ENCODE data around the gene MEX3A.
"Not testable (repeated sequence)": the region's sequence is repeated elsewhere in the genome, so short reads cannot be mapped to it uniquely, and the experiment has no call there.

Gene MEX3A

DNA sequence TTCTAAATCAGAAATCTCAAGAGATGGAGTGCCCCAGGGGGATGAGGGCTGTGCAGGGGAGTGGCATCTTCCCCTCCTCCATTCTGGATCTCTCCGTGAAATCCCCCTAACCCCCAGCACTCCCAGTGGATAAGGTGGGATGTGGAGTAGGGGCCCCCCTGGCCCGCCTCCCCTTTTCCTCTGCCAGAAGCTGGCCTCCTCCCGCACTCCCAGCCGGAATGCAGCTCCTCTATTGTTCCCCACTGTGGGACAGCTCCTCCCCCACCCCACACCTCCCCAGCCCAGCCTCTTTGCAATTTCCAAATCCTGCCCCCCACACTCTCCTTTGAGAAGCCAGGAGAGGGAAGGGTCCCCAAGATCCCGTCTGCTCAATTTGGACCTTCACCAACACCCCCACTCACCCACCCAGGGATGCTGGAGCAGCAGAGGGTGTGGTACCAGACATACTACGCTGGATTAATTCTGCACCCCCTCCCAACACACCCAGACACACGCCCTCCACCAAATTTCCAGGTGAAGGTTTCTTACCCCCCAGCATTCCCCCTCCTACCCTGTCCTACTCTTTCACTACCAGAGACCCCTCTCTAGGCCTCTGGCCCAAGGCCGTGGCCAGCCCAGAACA, 1.9 kb downstream of the MEX3A start:
- no peak for DNase-seq (ENCODE audit: low read depth in 2 of 2, low spot score in 1 of 2)

DNA sequence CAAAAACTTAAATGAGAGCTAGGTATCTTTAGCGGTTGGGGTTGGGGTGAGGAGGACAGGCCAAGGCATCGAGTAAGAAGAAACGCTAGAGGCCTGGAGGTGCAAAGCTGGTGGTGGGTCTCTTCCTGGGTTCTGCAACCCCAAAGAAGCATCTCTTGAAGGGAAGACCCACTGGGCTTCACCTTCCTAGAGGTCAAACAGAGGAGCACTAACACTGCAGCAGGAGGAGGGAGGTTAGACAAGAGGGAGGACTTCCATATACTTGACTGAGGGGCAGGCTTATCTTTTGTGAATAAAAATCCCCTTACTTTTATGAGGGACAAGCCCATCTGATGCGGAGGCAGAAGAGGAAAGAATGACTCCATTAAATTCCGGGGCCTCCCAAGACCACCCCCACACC, 2.5 kb downstream of the MEX3A start:
- no peak for DNase-seq (ENCODE audit: low read depth in 2 of 2, low spot score in 1 of 2)

DNA sequence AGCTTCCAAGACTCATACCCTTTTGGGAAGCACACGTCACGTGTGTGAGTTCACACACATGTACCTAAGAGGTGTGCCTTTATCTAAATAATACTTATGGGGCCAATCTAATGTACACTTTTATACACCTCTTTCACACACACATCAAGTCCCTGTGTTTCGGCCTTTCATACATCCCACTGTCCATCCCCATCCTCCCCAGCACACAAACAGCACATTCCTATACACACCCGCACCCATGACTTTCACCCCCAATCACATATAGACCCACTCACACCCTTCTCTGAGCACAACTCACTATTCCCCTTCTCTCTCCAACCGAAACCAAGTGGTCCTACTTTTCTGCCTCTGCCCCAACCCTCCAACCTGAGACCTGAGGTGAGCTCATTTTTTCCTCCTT, 3.5 kb downstream of the MEX3A start:
- DNase-seq (ENCODE audit: low read depth in 2 of 2, low spot score in 1 of 2): no peak

DNA sequence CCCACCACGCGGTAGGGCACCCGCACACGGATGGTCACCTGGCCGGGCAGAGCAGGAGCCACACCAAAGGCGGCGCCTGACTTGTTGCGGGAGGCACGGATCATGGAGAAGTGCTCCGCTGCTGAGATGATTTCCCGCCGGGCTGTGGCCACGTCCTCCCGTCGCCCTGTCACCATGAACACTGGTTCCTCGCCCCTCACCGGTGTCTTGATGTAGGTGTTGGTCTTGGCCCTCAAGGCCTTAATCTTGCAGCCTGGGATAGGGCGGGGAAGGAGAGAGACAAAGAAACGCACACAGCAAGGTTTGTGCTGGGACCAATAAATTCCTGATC, 4.9 kb downstream of the MEX3A start:
- no peak for DNase-seq (ENCODE audit: low read depth in 2 of 2, low spot score in 1 of 2)

DNA sequence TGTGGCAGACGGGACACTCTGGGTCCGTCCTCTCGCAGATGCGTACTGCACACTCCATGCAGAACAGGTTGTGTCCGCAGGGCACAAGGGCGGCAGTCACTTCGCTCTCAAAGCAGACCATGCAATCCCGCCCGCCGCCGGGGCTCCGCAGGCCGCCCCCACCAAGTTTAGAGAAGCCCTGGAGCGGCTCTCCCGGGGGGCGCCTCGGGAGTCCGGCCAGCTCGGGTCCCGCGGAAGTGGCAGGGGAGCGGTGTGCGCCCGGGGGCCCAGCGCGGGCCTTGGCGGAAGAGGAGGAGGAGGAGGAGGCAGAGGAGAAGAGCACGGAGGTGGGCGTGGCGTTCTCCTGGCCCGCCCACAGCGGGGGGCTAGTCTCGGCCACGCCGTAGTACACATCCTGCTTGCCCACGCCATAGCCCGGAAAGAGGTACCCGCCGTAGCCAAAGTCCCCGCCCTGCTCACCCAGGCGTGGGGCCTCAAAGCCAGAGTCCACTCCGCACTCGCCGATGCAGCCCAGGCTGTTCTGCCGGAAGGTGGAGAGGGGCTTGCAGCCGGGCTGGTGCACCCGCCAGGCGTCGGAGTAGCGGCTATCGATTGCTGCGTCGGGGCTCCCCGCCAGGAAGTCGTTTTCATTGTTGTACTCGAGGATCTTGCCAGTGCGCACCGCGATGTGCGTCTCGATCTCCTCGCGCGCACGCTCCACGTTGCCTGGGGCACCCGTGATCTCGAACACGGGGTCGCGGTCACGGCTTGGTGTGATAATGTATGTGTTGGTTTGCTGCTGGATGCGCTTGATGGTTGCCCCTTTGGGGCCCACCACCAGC, 5.4 kb downstream of the MEX3A start:
- no peak for DNase-seq (ENCODE audit: low read depth in 2 of 2, low spot score in 1 of 2)

DNA sequence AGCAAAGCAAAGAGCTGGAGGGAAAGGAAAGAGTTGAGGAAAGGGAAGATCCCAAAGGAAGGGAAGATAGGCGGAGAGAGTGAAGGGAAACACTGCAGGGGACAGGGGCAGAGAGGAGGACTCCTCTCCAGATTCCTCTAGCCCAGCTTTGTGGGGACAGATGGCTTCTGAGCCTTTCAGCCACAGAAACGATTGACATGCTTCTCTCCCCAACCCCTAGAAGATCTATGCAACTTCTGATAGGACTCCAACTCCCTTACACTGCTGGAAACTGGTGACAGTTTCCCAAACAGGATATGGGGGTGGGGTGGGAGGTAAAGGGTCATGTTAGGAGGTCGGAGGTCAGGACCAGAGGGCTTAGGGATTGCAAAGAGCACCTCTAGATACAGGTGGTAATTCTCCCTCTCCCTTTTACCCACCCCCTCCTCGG, 6.5 kb downstream of the MEX3A start:
- DNase-seq (ENCODE audit: low read depth in 2 of 2, low spot score in 1 of 2): no peak

DNA sequence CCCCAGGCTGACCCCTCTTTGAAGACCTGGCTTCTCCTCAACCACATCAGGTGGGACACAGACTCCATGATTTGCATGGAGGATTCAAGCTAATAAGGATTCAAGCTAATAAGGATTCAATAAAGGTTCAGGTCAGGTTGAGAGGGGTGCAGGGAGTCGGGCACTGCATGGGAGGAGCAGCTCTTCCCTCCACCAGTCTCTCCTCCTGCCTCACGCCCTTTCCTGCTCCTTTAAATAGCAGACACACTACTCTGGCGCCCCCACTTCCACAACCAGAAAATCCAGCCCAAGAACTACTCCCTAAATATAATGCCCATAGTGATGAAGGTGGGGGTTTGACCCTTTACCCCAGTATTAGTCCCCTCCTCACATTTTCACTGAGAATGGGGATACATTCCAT, 7.1 kb downstream of the MEX3A start:
- DNase-seq (ENCODE audit: low read depth in 2 of 2, low spot score in 1 of 2): no peak

DNA sequence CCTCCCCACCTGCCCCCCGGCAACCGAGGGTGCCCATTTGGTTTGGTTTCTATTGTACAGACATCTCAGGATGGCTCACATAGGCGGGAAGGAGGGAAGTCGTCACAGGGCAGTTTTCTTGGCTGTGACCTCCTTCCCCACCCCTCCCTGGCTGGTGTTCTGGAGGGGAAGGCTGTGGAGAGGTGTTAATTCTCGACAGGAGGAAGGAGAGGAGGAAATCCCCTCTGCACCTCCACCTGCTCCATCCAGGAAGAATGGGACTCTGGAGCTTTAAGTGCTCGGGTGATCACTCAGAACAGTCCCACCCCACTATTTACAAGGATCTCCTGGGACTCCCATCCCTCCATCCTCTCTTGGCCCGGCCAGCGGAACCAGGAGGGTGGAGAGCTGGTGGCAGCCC, 7.6 kb downstream of the MEX3A start:
- no peak for DNase-seq (ENCODE audit: low read depth in 2 of 2, low spot score in 1 of 2)

DNA sequence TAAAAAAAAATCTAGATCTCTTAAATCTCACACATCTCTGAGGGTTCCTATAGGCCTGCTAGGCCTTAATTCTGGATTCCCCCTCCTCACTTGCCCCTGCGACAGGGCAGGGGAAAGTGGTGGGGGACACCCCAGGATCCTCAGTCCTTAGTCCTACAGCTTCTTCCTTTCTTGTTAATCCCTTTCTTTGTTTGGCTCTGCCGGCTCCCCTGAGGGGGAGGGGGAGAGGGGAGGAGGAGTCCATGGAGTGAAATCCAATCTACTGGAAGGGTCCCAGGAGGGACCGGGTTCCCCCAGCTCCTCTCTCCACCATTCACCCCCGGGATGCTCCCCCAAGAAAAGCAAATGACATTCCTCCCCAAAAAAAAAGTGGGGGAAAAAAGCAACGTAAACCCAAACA, 8.5 kb downstream of the MEX3A start:
- DNase-seq (ENCODE audit: low read depth in 2 of 2, low spot score in 1 of 2): no peak

DNA sequence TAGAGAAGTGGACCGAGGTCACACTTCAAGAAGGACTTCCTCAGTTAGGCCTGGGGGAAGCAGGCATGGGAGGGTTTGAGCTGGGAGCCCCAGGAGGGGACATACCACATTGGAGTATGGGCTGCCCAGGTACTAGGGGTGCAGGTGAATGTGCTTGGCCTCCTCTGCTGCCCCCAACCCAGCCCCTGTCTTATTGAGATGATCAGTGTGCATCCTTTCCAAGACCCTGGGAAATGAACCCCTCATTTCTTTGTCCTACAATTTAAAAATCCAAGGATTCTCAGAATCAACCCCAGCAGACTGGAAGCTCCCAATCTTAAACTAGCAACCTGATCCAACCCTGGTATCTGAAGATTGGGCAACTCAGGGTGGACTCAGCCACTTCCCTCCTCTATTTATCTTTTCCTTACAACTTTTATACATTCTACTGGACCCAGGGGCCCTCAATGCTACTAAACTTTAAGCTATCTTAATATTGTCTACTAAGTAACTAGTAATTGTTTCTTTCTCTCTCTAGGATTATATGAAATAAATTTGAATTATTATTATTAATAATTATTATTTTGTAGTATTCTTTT, 9.1 kb downstream of the MEX3A start:
- no peak for DNase-seq (ENCODE audit: low read depth in 2 of 2, low spot score in 1 of 2)

DNA sequence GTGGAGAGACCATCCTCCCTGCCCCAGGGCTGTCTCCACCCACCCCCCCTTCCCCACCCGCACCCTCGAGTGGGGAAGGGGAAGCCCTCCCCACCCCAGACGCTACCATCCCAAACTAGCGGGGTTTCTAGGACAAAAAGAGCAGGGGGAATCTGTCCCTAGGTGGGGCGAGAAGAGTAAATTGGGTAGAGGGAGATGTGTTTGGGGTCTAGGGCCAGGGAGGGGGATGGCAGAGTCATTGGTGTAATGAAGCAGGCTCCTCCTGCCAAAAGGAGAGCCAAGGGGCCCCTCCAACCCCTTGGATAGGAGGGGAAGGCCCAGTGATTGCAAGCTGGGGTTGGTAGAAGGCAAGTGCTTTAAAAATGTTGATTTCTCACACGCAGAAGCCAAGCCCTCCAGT, 10.0 kb downstream of the MEX3A start:
- no peak for DNase-seq (ENCODE audit: low read depth in 2 of 2, low spot score in 1 of 2)

DNA sequence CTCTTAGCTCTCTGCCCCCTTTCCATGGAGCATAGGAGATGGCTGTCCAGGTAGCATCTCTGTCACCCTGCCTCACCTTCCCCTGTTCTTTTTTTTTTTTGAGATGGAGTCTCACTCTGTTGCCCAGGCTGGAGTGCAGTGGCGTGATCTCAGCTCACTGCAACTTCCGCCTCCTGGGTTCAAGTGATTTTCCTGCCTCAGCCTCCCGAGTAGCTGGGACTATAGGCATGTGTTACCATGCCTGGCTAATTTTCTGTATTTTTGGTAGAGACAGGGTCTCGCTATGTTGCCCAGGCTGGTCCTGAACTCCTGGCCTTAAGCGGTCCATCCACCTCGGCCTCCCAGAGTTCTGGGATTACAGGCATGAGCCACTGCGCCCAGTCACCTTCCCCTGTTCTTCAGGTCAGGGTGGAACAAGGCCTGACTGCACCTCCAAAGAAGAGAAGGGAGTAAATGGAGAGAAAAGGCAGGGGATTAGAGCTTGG, 10.9 kb downstream of the MEX3A start:
- DNase-seq (ENCODE audit: low read depth in 2 of 2, low spot score in 1 of 2): not testable (repeated sequence)

DNA sequence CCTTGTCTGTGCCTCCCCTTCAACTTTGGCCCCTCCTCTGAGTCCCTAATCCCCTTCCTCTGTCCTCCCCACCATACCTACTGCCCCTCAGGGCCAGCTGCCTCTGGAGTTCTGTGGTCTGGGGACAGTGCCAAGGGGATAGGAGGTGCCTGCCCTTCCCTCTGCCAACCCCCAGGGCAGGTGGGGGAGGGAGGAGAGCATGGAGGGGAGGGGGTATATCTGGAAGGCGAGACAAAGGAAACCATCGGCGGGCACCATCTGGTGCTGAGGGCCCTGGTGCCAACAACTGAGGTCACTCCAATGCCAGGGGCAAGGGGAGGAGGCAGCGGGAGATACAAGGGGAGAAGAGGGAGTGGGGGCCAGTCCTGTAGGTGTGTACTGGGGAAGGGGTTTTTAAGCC, 11.7 kb downstream of the MEX3A start:
- no peak for DNase-seq (ENCODE audit: low read depth in 2 of 2, low spot score in 1 of 2)

DNA sequence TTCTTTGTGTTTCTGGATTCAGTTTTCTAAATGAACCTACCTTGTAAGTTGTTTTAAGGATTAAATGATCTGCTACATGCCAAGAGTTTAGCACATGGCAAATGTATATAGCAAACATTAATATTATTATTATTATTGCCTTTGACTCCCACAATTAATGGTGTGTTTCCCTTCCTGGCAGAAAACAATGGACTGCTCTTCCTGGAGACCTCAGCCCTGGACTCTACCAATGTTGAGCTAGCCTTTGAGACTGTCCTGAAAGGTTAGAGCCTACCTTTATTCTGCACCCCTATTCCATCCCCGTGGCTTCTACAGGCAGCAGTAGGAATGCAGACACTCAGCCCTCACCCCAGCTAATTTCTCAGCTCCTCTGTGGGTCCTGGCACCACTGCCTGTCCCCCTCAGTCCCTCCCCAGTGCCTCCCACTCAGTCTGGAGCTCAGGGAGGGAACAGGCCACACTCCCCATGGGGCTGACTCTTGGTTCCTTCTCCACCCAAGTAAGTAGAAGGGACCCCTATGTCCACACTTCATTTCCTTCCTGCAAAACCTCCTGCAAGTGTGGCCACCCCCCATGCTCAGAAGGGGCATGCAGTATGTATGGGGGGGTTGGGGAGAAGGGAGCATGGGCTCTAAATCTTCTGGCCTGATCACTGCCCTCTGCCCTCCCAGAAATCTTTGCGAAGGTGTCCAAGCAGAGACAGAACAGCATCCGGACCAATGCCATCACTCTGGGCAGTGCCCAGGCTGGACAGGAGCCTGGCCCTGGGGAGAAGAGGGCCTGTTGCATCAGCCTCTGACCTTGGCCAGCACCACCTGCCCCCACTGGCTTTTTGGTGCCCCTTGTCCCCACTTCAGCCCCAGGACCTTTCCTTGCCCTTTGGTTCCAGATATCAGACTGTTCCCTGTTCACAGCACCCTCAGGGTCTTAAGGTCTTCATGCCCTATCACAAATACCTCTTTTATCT, 12.5 kb downstream of the MEX3A start:
- no peak for DNase-seq (ENCODE audit: low read depth in 2 of 2, low spot score in 1 of 2)

DNA sequence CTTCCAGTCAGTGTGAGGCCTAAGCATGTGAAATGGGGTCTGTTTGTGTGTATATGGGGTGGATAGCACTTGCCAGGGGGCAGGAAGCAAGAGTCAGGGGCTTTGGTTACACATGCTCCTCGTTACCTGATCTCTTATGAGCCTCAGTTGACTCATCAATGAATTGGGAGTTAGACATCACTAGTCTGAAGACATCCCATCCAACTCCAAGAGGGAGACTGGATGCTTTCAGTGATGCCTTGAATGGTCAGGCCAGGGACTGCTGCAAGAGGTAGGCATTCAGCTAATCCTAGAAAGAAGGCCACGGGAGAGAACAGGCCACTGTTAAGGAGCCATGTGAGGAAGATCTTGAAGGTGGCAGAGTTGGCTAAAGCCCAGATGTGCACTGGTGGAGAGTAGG, 15.0 kb downstream of the MEX3A start:
- no peak for DNase-seq (ENCODE audit: low read depth in 2 of 2, low spot score in 1 of 2)

DNA sequence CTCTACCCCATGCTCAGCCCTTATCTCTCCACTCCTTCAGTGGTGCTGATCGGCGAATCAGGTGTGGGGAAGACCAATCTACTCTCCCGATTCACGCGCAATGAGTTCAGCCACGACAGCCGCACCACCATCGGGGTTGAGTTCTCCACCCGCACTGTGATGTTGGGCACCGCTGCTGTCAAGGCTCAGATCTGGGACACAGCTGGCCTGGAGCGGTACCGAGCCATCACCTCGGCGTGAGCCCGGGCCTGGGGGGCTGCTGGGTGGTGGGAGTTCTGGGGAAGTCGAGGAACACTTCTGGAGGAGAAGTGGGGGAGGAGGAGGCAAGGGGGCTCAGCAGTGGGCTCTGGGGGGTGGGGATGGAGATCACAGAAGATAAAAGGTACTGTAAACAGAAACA, 16.4 kb downstream of the MEX3A start:
- no peak for DNase-seq (ENCODE audit: low read depth in 2 of 2, low spot score in 1 of 2)

DNA sequence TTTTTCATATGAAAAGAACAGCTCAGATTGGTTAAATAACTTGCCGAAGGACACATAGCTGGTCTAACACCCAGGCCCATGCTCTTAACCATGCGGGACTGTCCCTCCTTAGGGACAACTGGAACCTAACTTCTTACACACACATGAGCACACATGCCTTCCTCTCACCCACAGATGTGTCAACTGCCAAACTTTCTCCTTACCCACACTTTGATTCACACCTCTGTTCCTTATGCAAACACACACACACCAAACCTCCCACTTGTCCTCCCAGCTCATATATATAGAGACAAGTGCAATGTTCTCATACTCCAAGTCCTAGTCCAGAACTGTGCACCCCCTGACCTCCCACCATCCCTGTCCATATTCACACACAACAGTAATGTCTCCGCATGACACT, 17.1 kb downstream of the MEX3A start:
- DNase-seq (ENCODE audit: low read depth in 2 of 2, low spot score in 1 of 2): no peak

DNA sequence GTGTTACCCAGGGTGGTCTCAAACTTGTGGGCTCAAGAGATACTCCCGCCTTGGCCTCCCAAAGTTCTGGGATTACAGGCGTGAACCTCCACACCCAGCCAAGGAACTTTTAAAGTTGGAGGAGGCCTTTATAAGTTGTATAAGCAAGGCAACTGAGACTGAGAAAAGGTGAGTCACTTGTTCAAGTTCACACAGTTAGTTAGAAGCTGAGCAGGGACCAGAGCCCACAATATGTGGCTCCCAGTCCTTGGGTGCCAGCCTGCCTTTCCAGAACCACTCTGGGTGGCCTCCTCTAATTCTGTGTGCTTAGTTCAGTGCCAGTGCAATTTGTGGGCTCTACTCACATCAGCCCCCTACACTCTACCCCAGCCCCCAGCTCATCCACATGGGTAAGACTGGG, 17.6 kb downstream of the MEX3A start:
- DNase-seq (ENCODE audit: low read depth in 2 of 2, low spot score in 1 of 2): no peak

DNA sequence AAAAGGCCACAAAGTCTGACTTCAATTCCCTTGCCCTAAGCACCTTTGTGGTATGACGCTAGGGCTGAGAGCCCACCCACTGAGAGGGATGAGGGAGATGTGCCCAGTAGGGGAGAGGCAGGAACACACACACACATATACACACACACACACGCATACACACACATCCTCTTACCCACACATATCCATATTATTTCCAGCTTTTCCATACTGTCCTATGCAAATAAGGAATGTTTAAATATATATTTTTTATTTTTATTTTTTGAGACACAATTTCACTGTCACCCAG, 18.3 kb downstream of the MEX3A start:
- DNase-seq (ENCODE audit: low read depth in 2 of 2, low spot score in 1 of 2): no peak

DNA sequence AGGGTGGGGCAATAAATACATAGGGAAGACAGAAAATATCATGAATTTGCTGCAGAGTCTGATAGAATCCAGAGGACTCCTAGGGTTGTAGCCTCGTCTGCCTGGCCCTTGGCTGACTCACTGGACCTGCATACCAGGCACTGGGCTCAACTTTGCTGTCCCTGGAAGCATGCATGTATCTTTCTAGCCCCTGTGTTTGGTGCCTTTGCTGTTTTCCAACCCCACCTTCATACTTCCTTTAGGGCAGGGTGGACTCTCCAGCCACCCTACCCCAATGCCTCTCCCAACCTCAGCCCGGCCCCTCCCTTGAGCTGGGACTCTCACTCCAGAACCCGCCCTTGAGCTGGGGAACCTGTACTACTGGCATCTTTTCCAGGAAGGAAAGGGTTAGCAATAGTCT, 20.1 kb downstream of the MEX3A start:
- DNase-seq (ENCODE audit: low read depth in 2 of 2, low spot score in 1 of 2): no peak

DNA sequence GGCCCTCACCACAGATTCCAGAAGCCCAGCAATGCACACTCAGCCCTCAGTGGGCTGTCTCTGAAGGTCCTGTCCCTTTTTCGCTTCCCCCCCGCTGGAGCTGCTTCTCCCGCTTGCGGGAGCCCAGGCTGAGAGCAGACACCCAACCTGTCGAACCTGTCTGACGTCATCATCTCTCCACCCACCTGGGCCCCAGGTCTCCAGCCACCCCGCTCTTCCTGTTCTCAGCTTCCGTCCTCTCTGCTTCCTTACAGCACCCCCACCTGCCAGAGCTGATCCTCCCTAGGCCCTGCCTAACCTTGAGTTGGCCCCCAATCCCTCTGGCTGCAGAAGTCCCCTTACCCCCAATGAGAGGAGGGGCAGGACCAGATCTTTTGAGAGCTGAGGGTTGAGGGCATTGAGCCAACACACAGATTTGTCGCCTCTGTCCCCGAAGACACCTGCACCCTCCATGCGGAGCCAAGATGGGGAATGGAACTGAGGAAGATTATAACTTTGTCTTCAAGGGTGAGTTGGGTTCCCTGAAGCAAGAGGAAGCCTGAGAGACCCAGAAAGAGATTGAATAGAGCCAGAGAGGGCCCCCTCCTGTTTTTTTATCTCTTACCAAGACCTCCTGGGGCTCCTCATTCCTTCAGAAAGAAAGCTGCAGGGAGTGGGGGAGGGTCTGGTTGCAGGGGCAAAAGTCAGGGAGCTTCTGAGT, 21.2 kb downstream of the MEX3A start, which contains the start of gene RAB25:
TSS of gene RAB25 (plus strand) at position 224 of the 700 bp plus-strand sequence. CDS start at position 465, 241 bp downstream.
- DNase-seq (ENCODE audit: low read depth in 2 of 2, low spot score in 1 of 2): no peak
